ENCODE data around the gene SCARB1.

DNA sequence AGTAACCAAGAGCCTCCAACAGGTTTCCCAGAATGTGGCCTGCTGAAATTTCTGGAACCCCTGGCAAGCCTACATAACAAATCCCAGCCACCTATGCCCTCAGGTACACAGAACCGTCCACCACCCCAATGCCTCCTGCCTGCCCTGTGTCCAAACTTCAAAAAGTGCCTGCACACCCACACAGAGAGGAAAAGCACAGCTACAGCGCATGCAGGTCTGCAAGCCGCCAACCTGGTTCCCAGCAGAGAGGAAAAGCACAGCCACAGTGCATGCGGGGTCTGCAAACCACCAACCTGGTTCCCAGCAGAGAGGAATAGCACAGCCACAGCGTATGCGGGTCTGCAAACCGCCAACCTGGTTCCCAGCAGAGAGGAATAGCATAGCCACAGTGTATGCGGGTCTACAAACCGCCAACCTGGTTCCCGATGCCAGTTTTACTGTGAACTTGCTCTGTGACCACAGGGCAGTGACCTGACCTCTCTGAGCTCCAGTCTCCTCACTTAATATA is 113.5 kb downstream of the SCARB1 start:
- TF ChIP-seq, protein P1, sequence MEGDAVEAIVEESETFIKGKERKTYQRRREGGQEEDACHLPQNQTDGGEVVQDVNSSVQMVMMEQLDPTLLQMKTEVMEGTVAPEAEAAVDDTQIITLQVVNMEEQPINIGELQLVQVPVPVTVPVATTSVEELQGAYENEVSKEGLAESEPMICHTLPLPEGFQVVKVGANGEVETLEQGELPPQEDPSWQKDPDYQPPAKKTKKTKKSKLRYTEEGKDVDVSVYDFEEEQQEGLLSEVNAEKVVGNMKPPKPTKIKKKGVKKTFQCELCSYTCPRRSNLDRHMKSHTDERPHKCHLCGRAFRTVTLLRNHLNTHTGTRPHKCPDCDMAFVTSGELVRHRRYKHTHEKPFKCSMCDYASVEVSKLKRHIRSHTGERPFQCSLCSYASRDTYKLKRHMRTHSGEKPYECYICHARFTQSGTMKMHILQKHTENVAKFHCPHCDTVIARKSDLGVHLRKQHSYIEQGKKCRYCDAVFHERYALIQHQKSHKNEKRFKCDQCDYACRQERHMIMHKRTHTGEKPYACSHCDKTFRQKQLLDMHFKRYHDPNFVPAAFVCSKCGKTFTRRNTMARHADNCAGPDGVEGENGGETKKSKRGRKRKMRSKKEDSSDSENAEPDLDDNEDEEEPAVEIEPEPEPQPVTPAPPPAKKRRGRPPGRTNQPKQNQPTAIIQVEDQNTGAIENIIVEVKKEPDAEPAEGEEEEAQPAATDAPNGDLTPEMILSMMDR (IDR thresholded peaks at IDR 0.05), result no peak
- no peak for TF ChIP-seq ZFX (IDR thresholded peaks at IDR 0.05; ENCODE audit: borderline replicate concordance)

Data from 22Rv1 (cell line).